CD4-positive, alpha-beta T cell (primary cell): ENCODE data around the gene USP12. TPM values are rescaled to one million over a fixed set of nuclear protein-coding genes. Genes with fewer than 3 reads are reported as not detected.

Source experiments
- ATAC-seq: fragments of 200-7000 bp; cut with Tn5 transposase; one replicate; pipeline ENCODE4 v1.10.0; 2022; ENCODE audit warnings: mild to moderate bottlenecking; ENCODE audit not compliant: poor library complexity
- CTCF ChIA-PET: fragments of 350-600 bp; sonication (Branson Sonifier 250); formaldehyde crosslinking; loops from one replicate; lab custom pipeline; 2021; ENCODE audit warnings: antibody characterized with exemption, inconsistent platforms; lab: Charles Lee
- POLR2A ChIA-PET: fragments of 350-600 bp; sonication (Branson Sonifier 250); formaldehyde crosslinking; loops from one replicate; lab custom pipeline; 2021; ENCODE audit warnings: antibody characterized with exemption, inconsistent platforms; lab: Charles Lee
- DNase-seq, 14 experiments: peaks; one replicate each; pipeline ENCODE4 v3.0.0-alpha.2; 2013 to 2020; ENCODE audit warnings: mixed read lengths in 2 of 14
- H3K27ac ChIP-seq, 2 donors: one replicate each; pipeline versions ENCODE4 v1.5.1 to v1.7.0; 2013; ENCODE audit warnings: low read length in 2 of 2, low read depth in 1 of 2, mild to moderate bottlenecking in 1 of 2
- H3K27me3 ChIP-seq, 2 experiments: 1 replicate in 1 of 2; 2 replicates in 1 of 2; pipeline versions ENCODE4 v1.6.1 to v1.7.0; 2013; ENCODE audit warnings: low read length in 2 of 2, control low read depth in 1 of 2, mild to moderate bottlenecking in 1 of 2, moderate library complexity in 1 of 2; ENCODE audit not compliant: insufficient read depth in 2 of 2, control insufficient read depth in 1 of 2
- H3K36me3 ChIP-seq: one replicate; pipeline ENCODE4 v1.6.1; 2013; ENCODE audit warnings: low read length, control low read depth; ENCODE audit not compliant: insufficient read depth
- H3K4me1 ChIP-seq: one replicate; pipeline ENCODE4 v1.6.1; 2013; ENCODE audit warnings: low read length, control low read depth; ENCODE audit not compliant: insufficient read depth
- H3K4me3 ChIP-seq: one replicate; pipeline ENCODE4 v1.5.1; 2013; ENCODE audit warnings: mild to moderate bottlenecking, low read length, moderate library complexity
- H3K9me3 ChIP-seq, 2 experiments: 1 replicate in 1 of 2; 2 replicates in 1 of 2; pipeline versions ENCODE4 v1.6.1 to v1.7.0; 2013; ENCODE audit warnings: low read length in 2 of 2, mild to moderate bottlenecking in 2 of 2, control low read depth in 1 of 2, moderate library complexity in 1 of 2; ENCODE audit not compliant: control insufficient read depth in 1 of 2, insufficient read depth in 1 of 2
- H3K27ac Mint-ChIP-seq: one replicate; pipeline ENCODE4 v1.8.0; 2020; ENCODE audit warnings: mixed read lengths
- H3K27me3 Mint-ChIP-seq: one replicate; pipeline ENCODE4 v1.8.0; 2021; ENCODE audit warnings: mixed read lengths
- H3K36me3 Mint-ChIP-seq: one replicate; pipeline ENCODE4 v1.8.0; 2021; ENCODE audit warnings: low read depth, mixed read lengths
- H3K4me1 Mint-ChIP-seq: one replicate; pipeline ENCODE4 v1.8.0; 2021; ENCODE audit warnings: low read depth, mixed read lengths
- H3K4me3 Mint-ChIP-seq: one replicate; pipeline ENCODE4 v1.8.0; 2020; ENCODE audit warnings: mild to moderate bottlenecking, mixed read lengths
- H3K9me3 Mint-ChIP-seq: one replicate; pipeline ENCODE4 v1.8.0; 2020; ENCODE audit warnings: mixed read lengths
- intact Hi-C, 2 experiments: fragments of 100-400 bp; cut with DNase I in 1 of 2; cut with micrococcal nuclease in 1 of 2; formaldehyde crosslinking; loops; one replicate each; pipeline versions ENCODE4 v1.15.1 to v1.9.0; 2023 to 2025; cut with DNase I, micrococcal nuclease
- total RNA-seq, 174 experiments: library from RNA in 2 of 174; stranded (reverse) in 2 of 174; gene quantifications; one replicate each; pipeline ENCODE4 v1.2.3 and lab custom pipeline; 2021 to 2026
- TF ChIP-seq, protein P1 (sequence below): fragments of 200-600 bp; IDR thresholded peaks from one replicate; pipeline ENCODE4 v1.8.0; 2022; ENCODE audit warnings: antibody characterized with exemption, mild to moderate bottlenecking

The USP12 gene
- total RNA-seq, 2 experiments from 2014 or later, result 56.9 to 58.8 TPM

GRCh38 chr13:27047081-27047480, 124.5 kb downstream of the USP12 start:
- no peak overlapping the region for H3K27ac Mint-ChIP-seq
- no peaks in the 10 kb centered on the region for H3K36me3 ChIP-seq
- H3K9me3 Mint-ChIP-seq, result no peaks in the 10 kb centered on the region
- no peaks in the 10 kb centered on the region for H3K27me3 ChIP-seq
- TF ChIP-seq, protein P1, sequence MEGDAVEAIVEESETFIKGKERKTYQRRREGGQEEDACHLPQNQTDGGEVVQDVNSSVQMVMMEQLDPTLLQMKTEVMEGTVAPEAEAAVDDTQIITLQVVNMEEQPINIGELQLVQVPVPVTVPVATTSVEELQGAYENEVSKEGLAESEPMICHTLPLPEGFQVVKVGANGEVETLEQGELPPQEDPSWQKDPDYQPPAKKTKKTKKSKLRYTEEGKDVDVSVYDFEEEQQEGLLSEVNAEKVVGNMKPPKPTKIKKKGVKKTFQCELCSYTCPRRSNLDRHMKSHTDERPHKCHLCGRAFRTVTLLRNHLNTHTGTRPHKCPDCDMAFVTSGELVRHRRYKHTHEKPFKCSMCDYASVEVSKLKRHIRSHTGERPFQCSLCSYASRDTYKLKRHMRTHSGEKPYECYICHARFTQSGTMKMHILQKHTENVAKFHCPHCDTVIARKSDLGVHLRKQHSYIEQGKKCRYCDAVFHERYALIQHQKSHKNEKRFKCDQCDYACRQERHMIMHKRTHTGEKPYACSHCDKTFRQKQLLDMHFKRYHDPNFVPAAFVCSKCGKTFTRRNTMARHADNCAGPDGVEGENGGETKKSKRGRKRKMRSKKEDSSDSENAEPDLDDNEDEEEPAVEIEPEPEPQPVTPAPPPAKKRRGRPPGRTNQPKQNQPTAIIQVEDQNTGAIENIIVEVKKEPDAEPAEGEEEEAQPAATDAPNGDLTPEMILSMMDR, result no peak
- no peaks in the 10 kb centered on the region for H3K36me3 Mint-ChIP-seq
- H3K4me1 ChIP-seq, result peaks cover 2% of the 10 kb centered on the region
- H3K27ac ChIP-seq, result no peak overlapping the region
- intact Hi-C loops, result no loop called here
- CTCF ChIA-PET, result interaction anchor here (1.5 kb wide), 1 partner anchor 10 kb away, joined by 3 read pairs; no protein-coding TSS in a partner anchor
- peaks cover 0 to 4% of the 10 kb centered on the region in 2 experiments for H3K9me3 ChIP-seq
- H3K4me3 Mint-ChIP-seq, result no peak overlapping the region
- ATAC-seq (no peak), DNase-seq (no peak)
- no peak overlapping the region for H3K4me3 ChIP-seq
- POLR2A ChIA-PET, result no interaction called here
- H3K4me1 Mint-ChIP-seq, result no peaks in the 10 kb centered on the region
- no peaks in the 10 kb centered on the region for H3K27me3 Mint-ChIP-seq

- H3K4me3 ChIP-seq, result no peak overlapping the region
- ATAC-seq (peak; percentile 58), DNase-seq (peak in 1 of 14 experiments; percentile 47)
- POLR2A ChIA-PET, result interaction anchor here (1.3 kb wide), 1 partner anchor 206 kb away, joined by 3 read pairs; the partner anchor contains the start of gene RPL21
- H3K27me3 Mint-ChIP-seq, result peaks cover 5% of the 10 kb centered on the region
- intact Hi-C loops, result no loop called here
- no peak overlapping the region for H3K27ac ChIP-seq
- TF ChIP-seq, protein P1, result no peak
- H3K27me3 ChIP-seq, result no peaks in the 10 kb centered on the region
- H3K27ac Mint-ChIP-seq, result peak overlapping the region; percentile 52
- H3K4me1 Mint-ChIP-seq, result no peaks in the 10 kb centered on the region
- H3K9me3 Mint-ChIP-seq, result no peaks in the 10 kb centered on the region
- no peak overlapping the region for H3K4me3 Mint-ChIP-seq
- H3K36me3 ChIP-seq, result no peaks in the 10 kb centered on the region
- CTCF ChIA-PET, result no interaction called here
- peaks cover 2% of the 10 kb centered on the region for H3K4me1 ChIP-seq
- no peaks in the 10 kb centered on the region for H3K9me3 ChIP-seq
- H3K36me3 Mint-ChIP-seq, result no peaks in the 10 kb centered on the region
Measured at GRCh38 chr13:27044837-27045570, 126.6 kb downstream of the USP12 start.

GRCh38 chr13:27043013-27043412, 128.6 kb downstream of the USP12 start:
- H3K36me3 ChIP-seq, result no peaks in the 10 kb centered on the region
- H3K9me3 ChIP-seq, result no peaks in the 10 kb centered on the region
- Mint-ChIP-seq H3K27ac (no peak overlapping the region), H3K9me3 (no peaks in the 10 kb centered on the region), H3K4me1 (no peaks in the 10 kb centered on the region), H3K4me3 (no peak overlapping the region), H3K36me3 (no peaks in the 10 kb centered on the region), H3K27me3 (peaks cover 10% of the 10 kb centered on the region)
- DNase-seq, result no peak
- POLR2A ChIA-PET, result no interaction called here
- H3K4me1 ChIP-seq, result peaks cover 2% of the 10 kb centered on the region
- intact Hi-C loops, result no loop called here
- TF ChIP-seq, protein P1, result no peak
- no peak overlapping the region for H3K4me3 ChIP-seq
- no peak for ATAC-seq
- H3K27me3 ChIP-seq, result no peaks in the 10 kb centered on the region
- no peak overlapping the region for H3K27ac ChIP-seq
- CTCF ChIA-PET, result no interaction called here
